Calu3 (cell line): ENCODE data around the gene E2F3. TPM values are rescaled to one million over a fixed set of nuclear protein-coding genes. Genes with fewer than 3 reads are reported as not detected.

ENCODE experiments used
- BruUV-seq: library from RNA; stranded (reverse); fragments of 400-500 nt; replicated peaks from 2 replicates; lab custom pipeline; 2021; lab: Mats Ljungman, UMichigan
- CTCF ChIA-PET: fragments of 300-600 bp; sonication (Branson Sonifier 250); formaldehyde crosslinking; loops from one replicate; lab custom pipeline; 2022; ENCODE audit warnings: antibody characterized with exemption; lab: Charles Lee
- DNase-seq: peaks from one replicate; pipeline ENCODE4 v3.0.0; 2022
- H3K27ac Mint-ChIP-seq: one replicate; pipeline ENCODE4 v1.8.0; 2022; ENCODE audit warnings: mixed read lengths; ENCODE audit not compliant: unreplicated experiment
- H3K27me3 Mint-ChIP-seq: one replicate; pipeline ENCODE4 v1.8.0; 2022; ENCODE audit warnings: mixed read lengths; ENCODE audit not compliant: unreplicated experiment
- H3K36me3 Mint-ChIP-seq: one replicate; pipeline ENCODE4 v1.8.0; 2022; ENCODE audit warnings: mild to moderate bottlenecking, moderate library complexity, mixed read lengths; ENCODE audit not compliant: insufficient read depth, unreplicated experiment
- H3K4me1 Mint-ChIP-seq: one replicate; pipeline ENCODE4 v1.8.0; 2022; ENCODE audit warnings: mild to moderate bottlenecking, low read depth, mixed read lengths; ENCODE audit not compliant: unreplicated experiment
- H3K4me3 Mint-ChIP-seq: one replicate; pipeline ENCODE4 v1.8.0; 2022; ENCODE audit warnings: mild to moderate bottlenecking, low read depth, moderate library complexity, mixed read lengths; ENCODE audit not compliant: unreplicated experiment
- H3K9me3 Mint-ChIP-seq: one replicate; pipeline ENCODE4 v1.8.0; 2022; ENCODE audit warnings: low read depth, mixed read lengths; ENCODE audit not compliant: unreplicated experiment
- intact Hi-C: fragments of 100-400 bp; cut with micrococcal nuclease; formaldehyde crosslinking; loops from one replicate; pipeline ENCODE4 v1.10.0; 2022; ENCODE audit not compliant: unreplicated experiment
- total RNA-seq: library from RNA; stranded (reverse); gene quantifications from 2 replicates; pipeline ENCODE4 v1.2.3, GENCODE V29; 2022
- TF ChIP-seq, protein P1 (sequence below): fragments of 200-600 bp; IDR thresholded peaks from one replicate; pipeline ENCODE4 v1.8.0; 2022; ENCODE audit warnings: antibody characterized with exemption; ENCODE audit not compliant: unreplicated experiment

The E2F3 gene
- total RNA-seq, 1 experiment from 2014 or later = 69.8 TPM

DNA sequence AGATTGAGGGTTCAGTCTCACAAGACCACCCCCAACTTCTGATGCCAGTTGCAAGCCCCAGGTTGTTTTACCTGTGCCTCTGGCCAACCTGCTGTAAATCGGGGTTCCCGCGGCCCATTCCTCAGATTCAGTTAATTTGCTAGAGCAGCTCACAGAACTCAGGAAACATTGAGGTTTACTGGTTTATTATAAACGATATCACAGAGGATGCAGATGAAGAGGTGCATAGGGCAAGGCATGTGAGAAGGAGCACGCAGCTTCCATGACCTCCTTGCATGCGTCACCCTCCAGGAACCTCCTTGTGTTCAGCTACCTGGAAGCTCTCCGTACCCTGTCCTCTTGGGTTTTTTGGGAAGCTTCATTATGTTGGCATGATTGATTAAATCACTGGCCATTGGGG, 66.5 kb downstream of the E2F3 start:
- TF ChIP-seq, protein P1, sequence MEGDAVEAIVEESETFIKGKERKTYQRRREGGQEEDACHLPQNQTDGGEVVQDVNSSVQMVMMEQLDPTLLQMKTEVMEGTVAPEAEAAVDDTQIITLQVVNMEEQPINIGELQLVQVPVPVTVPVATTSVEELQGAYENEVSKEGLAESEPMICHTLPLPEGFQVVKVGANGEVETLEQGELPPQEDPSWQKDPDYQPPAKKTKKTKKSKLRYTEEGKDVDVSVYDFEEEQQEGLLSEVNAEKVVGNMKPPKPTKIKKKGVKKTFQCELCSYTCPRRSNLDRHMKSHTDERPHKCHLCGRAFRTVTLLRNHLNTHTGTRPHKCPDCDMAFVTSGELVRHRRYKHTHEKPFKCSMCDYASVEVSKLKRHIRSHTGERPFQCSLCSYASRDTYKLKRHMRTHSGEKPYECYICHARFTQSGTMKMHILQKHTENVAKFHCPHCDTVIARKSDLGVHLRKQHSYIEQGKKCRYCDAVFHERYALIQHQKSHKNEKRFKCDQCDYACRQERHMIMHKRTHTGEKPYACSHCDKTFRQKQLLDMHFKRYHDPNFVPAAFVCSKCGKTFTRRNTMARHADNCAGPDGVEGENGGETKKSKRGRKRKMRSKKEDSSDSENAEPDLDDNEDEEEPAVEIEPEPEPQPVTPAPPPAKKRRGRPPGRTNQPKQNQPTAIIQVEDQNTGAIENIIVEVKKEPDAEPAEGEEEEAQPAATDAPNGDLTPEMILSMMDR = no peak
- peaks cover 35% of the 10 kb centered on the region for H3K36me3 Mint-ChIP-seq
- BruUV-seq = no TSS peak
- H3K27me3 Mint-ChIP-seq = no peaks in the 10 kb centered on the region
- H3K9me3 Mint-ChIP-seq = peaks cover 4% of the 10 kb centered on the region
- no peak overlapping the region for H3K4me3 Mint-ChIP-seq
- H3K27ac Mint-ChIP-seq = no peak overlapping the region
- no peak for DNase-seq
- CTCF ChIA-PET = no interaction called here
- intact Hi-C loops = no loop called here
- peaks cover 6% of the 10 kb centered on the region for H3K4me1 Mint-ChIP-seq

DNA sequence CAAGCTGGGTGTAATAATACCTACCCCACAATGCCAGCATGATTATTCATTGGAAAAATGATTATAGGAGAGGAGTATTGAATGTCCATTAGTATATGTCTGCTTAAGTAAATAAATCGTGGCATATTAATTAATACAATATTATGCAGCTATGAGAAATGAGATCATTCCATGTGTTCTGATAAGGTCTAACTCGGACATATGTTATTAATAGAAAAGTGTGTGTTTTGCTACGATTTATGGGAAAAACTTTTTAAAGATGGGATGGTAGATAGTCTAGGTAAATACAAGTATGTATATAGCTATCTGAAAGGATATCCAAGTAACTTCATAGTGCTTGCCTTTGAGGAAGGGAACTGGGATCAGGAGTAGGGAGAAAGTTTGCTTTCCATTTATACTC, 71.1 kb downstream of the E2F3 start:
- peaks cover 29% of the 10 kb centered on the region for H3K36me3 Mint-ChIP-seq
- no peak overlapping the region for H3K27ac Mint-ChIP-seq
- peaks cover 16% of the 10 kb centered on the region for H3K4me1 Mint-ChIP-seq
- intact Hi-C loops = no loop called here
- CTCF ChIA-PET = interaction anchor here (0.9 to 1.1 kb wide), 2 partner anchors 9 to 12 kb away, joined by 3 read pairs; no protein-coding TSS in a partner anchor
- no peak for DNase-seq
- BruUV-seq = no TSS peak
- no peaks in the 10 kb centered on the region for H3K27me3 Mint-ChIP-seq
- TF ChIP-seq, protein P1 = no peak
- H3K4me3 Mint-ChIP-seq = no peak overlapping the region
- no peaks in the 10 kb centered on the region for H3K9me3 Mint-ChIP-seq

DNA sequence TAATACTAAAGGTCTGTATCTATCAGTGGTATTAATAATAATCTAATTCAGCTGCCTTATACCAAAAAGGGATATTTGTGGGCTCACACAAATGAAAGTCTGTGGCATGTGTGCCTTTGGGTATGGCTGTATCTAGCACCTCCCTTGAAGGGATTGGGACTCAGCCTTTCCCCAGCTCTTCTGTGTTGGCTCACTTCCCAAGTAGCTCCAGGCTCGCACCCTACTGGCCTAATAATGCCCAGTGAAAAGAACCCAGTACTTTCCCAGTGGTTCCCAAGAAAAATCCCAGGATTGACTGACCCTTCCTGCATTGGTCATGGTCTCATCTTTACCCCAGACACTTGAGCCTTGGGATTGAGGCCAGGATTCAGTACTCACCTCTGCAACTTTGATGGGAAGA, 71.8 kb downstream of the E2F3 start:
- no TSS peak for BruUV-seq
- intact Hi-C loops = no loop called here

DNA sequence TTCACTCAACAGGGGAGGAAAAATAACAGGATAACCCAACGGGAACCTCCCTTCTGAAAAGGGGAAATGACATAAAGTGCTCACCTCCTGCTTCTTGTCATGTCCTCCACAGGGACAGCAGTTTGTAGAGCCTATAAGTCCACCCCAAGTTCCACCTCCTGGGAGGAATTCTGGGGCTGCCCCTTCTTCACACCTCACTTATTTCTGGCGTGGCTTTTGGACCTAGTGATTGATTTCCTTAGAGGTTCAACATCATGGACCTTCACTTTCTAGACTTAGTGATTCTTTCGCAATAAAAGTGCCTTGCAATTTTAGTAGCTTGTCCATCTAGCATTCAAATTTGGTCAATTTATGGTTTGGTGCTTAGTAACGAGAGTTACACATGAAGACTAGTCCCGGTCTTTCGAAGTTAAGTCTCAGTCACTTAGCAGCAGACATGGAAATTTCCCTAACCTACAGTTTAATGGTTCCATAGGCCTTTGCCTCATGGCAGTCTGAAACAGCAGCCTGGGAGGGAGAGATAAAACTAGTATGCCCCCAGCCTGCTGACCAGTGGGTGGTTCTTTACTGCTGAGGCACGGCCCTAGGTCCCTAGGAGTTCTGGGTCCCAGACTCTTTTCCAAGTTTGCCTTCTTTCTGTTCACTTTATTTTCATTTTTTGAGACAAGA, 73.3 kb downstream of the E2F3 start:
- TF ChIP-seq, protein P1 = no peak
- BruUV-seq = no TSS peak
- H3K9me3 Mint-ChIP-seq = no peaks in the 10 kb centered on the region
- no peaks in the 10 kb centered on the region for H3K27me3 Mint-ChIP-seq
- no peak overlapping the region for H3K4me3 Mint-ChIP-seq
- H3K36me3 Mint-ChIP-seq = peaks cover 29% of the 10 kb centered on the region
- no peak overlapping the region for H3K27ac Mint-ChIP-seq
- no peak for DNase-seq
- CTCF ChIA-PET = interaction anchor here (1.0 kb wide), 1 partner anchor 19 kb away, joined by 3 read pairs; no protein-coding TSS in a partner anchor
- intact Hi-C loops = no loop called here
- H3K4me1 Mint-ChIP-seq = peaks cover 16% of the 10 kb centered on the region

More for the DNA sequence above, 71.8 kb downstream of the E2F3 start:
- Mint-ChIP-seq H3K36me3 (peaks cover 29% of the 10 kb centered on the region), H3K4me3 (no peak overlapping the region), H3K4me1 (peaks cover 16% of the 10 kb centered on the region), H3K27me3 (no peaks in the 10 kb centered on the region), H3K27ac (no peak overlapping the region), H3K9me3 (no peaks in the 10 kb centered on the region)
- TF ChIP-seq, protein P1 = no peak
- CTCF ChIA-PET = interaction anchor here (0.9 kb wide), 1 partner anchor 11 kb away, joined by 3 read pairs; no protein-coding TSS in a partner anchor
- DNase-seq = no peak
